ENCODE results near the gene BTK.
"Not testable (repeated sequence)": the region's sequence is repeated elsewhere in the genome, so short reads cannot be mapped to it uniquely, and the experiment has no call there.

The BTK gene

DNA sequence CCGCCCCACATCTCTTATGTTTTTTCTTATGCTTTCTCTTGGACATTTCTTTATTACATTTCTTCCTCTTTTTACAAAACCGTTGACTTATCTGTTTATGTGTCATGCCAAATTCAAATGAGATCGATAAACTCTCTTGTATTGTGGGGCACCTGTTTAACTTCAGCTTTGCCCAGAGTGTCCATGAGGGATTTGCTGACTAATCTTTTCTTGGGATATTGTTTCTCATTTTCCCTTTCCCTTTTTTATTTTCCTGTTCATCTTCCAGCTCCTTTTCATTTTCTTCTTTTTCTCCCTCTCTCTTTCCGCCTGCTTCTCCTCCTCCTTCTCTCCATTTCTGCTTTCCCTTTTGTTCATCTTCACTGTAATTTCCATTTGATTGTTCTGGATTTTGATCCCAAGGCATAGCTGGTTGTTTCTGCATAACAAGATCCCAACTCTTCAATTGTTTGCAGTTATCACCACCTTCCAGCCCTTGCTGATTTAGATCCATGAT, 48.2 kb downstream of the BTK start:
- no peak for DNase-seq (ENCODE audit: low spot score)

DNA sequence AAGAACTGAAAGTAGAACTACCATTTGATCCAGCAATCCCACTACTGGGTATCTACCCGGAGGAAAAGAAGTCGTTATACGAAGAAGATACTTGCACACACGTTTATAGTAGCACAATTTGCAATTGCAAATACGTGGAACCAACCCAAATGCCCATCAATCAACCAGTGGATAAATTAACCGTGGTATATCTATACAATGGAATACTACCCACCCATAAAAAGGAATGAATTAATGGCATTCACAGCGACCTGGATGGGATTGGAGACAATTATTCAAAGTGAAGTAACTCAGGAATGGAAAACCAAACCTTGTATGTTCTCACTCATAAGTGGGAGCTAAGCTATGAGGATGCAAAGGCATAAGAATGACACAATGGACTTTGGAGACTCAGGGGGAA, 51.7 kb downstream of the BTK start:
- not testable (repeated sequence) for DNase-seq (ENCODE audit: low spot score)

DNA sequence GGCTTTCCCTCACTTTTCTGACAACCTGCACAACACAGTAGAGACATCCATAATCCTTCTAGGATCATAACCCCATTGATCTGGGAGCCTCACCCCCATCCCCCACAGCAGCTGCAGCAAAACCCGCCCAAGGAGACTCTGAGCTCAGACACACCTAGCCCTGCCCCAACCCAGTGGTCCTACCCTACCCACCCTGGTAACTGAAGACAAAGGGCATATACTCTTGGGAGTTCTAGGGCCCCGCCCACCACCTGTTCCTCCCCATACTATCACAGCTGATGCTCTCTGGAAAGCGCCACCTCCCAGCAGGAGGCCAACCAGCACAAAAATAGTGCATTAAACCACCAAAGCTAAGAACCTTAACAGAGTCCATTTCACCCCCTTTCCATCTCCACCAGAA, 59.4 kb downstream of the BTK start:
- not testable (repeated sequence) for DNase-seq (ENCODE audit: low spot score)

DNA sequence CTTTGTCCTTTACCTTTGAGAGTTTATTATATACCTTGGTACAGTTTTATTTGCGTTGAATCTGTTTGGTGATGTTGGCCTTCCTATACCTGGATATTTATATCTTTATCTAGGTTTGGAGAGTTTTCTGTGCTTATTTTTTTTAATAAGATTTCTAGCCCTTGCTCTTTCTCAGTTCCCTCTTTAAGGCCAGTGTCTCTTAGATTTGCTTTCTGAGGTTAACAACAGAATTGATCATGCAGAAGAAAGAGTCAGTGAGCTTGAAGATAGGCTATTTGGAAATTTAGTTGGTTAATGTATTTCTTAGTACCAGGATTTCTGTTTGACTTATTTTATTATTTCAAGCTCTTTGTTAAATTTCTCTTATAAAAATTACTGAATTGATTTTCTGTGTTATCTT, 82.2 kb downstream of the BTK start:
- no peak for DNase-seq (ENCODE audit: low spot score)

Small RNAs within 50 kb of the gene (small RNA-seq; reads per million reads assigned to genes)
- 0 reads per million in 2 experiments for gene RNU6-934P
